ENCODE data around the gene RIPOR2. TPM values are rescaled to one million over a fixed set of nuclear protein-coding genes. Genes with fewer than 3 reads are reported as not detected.
"Not testable (repeated sequence)": the region's sequence is repeated elsewhere in the genome, so short reads cannot be mapped to it uniquely, and the experiment has no call there.

The RIPOR2 gene
- total and polyA plus RNA-seq, 7 donors: 1.6 to 29.7 (median 6.1) TPM

GRCh38 chr6:24774696-24775519 is 160.9 kb downstream of the RIPOR2 start, which contains the start of gene GMNN:
Gene GMNN, plus strand, starts transcription at chr6:24774937. Its CDS starts 2,310 bp downstream, at chr6:24777247.
- Histone ChIP-seq H3K4me3 (peak within 1 kb of the TSS; percentile 86 to 99 (median 97)), H3K27me3 (no peaks in the 10 kb centered on the region), H3K9me3 (no peaks in the 10 kb centered on the region), H3K27ac (peak within 1 kb of the TSS; percentile 93 to 99 (median 98)), H3K4me1 (peaks cover 0 to 19% (median 5%) of the 10 kb centered on the region in 4 donors), H3K36me3 (no peaks in the 10 kb centered on the region)
- intact Hi-C loops (cut with DNase I): loop anchor here (1.0 to 10.0 kb wide), 3 partner anchors 54 to 280 kb away; partner anchors contain the start of gene ALDH5A1
- TF ChIP-seq CTCF (IDR thresholded peaks at IDR 0.05): no peak
- peak; percentile 27 to 59 for TF ChIP-seq POLR2A (IDR thresholded peaks at IDR 0.05)
- TF ChIP-seq POLR2AphosphoS5 (IDR thresholded peaks at IDR 0.05): peak; percentile 75 to 83 (median 78)
- TF ChIP-seq EP300 (IDR thresholded peaks at IDR 0.05): no peak
- 0% methylated on average over 75 of the region's 75 CpGs for WGBS, 2 donors
- peak; percentile 99 for DNase-seq

- no peak for TF ChIP-seq EP300 (IDR thresholded peaks at IDR 0.05)
- TF ChIP-seq POLR2AphosphoS5 (IDR thresholded peaks at IDR 0.05): no peak
- no peak for TF ChIP-seq CTCF (IDR thresholded peaks at IDR 0.05)
- TF ChIP-seq POLR2A (IDR thresholded peaks at IDR 0.05): no peak
- intact Hi-C loops (cut with DNase I): no loop called here
- Histone ChIP-seq H3K36me3 (no peaks in the 10 kb centered on the region), H3K27ac (no peak overlapping the region), H3K4me1 (no peaks in the 10 kb centered on the region), H3K4me3 (no peak overlapping the region), H3K27me3 (no peaks in the 10 kb centered on the region), H3K9me3 (no peaks in the 10 kb centered on the region)
- WGBS, 2 donors: 93 to 94% methylated on average over 5 of the region's 5 CpGs
- DNase-seq: no peak
Observed at GRCh38 chr6:24768361-24768760, 167.4 kb downstream of the RIPOR2 start.

DNA sequence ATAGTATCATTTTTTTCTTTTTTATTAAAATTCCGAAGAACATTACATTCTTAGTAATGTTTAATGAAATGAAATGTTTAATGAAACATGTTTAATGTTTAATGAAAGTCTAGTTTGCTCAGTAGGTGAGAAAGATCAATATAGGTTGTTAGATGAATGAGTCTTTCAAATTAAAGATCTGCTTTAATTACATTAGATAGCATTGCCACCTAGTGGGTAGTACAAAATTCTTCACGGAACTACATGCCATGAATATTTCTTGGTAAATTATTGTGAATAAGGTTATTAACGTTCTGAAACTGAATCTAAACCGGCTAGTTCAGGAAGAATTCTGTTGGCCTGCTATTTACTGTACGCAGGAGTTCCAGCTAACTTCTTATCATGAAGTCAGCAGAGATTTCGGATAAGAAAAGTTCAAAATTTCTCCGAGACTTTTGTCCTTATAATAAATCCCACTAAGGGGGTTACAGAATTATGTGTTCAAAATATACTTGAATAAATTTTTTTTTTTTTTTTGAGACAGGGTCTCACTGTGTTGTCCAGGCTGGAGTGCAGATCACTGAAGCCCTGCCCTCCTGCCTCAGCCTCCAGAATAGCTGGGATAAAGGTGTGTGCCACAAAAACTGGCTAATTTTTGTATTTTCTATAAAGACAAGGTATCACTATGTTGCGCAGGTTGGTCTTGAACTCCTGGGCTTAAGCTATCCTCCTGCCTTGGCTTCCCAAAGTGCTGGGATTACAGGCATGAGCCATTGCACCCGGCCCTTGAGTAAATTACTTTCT is 168.9 kb downstream of the RIPOR2 start:
- Histone ChIP-seq H3K4me1 (no peaks in the 10 kb centered on the region), H3K27me3 (no peaks in the 10 kb centered on the region), H3K4me3 (no peak overlapping the region), H3K9me3 (no peaks in the 10 kb centered on the region), H3K27ac (no peak overlapping the region), H3K36me3 (no peaks in the 10 kb centered on the region)
- WGBS, 2 donors: 36 to 52% methylated on average over 9 of the region's 9 CpGs
- intact Hi-C loops (cut with DNase I): loop anchor here (2.0 kb wide), 1 partner anchor 184 kb away; no protein-coding TSS in a partner anchor
- TF ChIP-seq CTCF (IDR thresholded peaks at IDR 0.05): peak in 2 of 4 experiments; percentile 9 to 20
- no peak for TF ChIP-seq POLR2A (IDR thresholded peaks at IDR 0.05)
- no peak for DNase-seq

- not testable (repeated sequence) for H3K36me3 ChIP-seq, H3K4me3 ChIP-seq, H3K27me3 ChIP-seq, DNase-seq, H3K27ac ChIP-seq, H3K4me1 ChIP-seq, H3K9me3 ChIP-seq
- 96% methylated on average over 24 of the region's 26 CpGs for WGBS, 2 donors
- intact Hi-C loops (cut with DNase I): loop anchor here (2.0 kb wide), 1 partner anchor 183 kb away; no protein-coding TSS in a partner anchor
Observed at GRCh38 chr6:24765968-24766367, 169.8 kb downstream of the RIPOR2 start.

DNA sequence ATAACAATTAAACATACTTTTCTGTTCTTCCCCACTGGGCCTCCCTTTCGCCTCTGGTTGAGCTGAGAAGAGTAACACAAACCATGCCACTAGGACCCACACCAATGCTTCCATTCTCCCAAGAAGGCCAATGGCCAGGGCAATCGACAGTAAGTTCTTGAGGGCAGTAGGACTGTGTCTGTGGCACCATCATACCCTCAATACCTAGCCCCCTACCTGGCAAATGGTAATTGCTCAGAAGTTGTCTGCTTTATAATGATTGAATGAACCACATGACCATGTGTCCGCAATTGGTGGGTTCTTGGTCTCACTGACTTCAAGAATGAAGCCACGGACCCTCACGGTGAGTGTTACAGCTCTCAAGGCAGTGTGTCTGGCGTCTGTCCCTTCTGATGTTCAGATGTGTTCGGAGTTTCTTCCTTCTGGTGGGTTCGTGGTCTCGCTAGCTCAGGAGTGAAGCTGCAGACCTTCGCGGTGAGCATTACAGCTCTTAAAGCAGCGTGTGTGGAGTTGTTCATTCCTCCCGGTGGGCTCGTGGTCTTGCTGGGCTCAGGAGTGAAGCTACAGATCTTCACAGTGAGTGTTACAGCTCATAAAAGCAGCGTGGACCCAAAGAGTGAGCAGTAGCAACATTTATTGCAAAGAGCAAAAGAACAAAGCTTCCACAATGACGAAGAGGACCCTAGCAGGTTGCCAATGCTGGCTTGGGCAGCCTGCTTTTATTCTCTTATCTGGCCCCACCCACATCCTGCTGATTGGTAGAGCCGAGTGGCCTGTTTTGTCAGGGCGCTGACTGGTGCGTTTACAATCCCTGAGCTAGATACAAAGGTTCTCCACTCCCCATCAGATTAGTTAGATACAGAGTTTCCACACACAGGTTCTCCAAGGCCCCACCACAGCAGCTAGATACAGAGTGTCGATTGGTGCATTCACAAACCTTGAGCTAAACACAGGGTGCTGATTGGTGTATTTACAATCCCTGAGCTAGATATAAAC is 170.6 kb downstream of the RIPOR2 start:
- H3K4me1 ChIP-seq; DNase-seq; H3K27ac ChIP-seq; H3K4me3 ChIP-seq; H3K36me3 ChIP-seq; intact Hi-C loops (cut with DNase I); H3K9me3 ChIP-seq; H3K27me3 ChIP-seq: not testable (repeated sequence)
- WGBS, 2 donors: 83 to 86% methylated on average over 20 of the region's 20 CpGs
